OCI-LY7 (cell line): Measurements from ENCODE around the gene TNS1. TPM values are rescaled to one million over a fixed set of nuclear protein-coding genes. Genes with fewer than 3 reads are reported as not detected.

ENCODE experiments used
- BruUV-seq: library from RNA; stranded (reverse); fragments of 400-500 nt; replicated peaks from 2 replicates; lab custom pipeline; 2021; lab: Mats Ljungman, UMichigan
- CTCF ChIA-PET: fragments of 300-600 bp; sonication (Branson Sonifier 250); formaldehyde crosslinking; loops from one replicate; lab custom pipeline; 2022; ENCODE audit warnings: antibody characterized with exemption; ENCODE audit not compliant: unreplicated experiment; lab: Charles Lee
- POLR2A ChIA-PET: fragments of 300-600 bp; sonication (Branson Sonifier 250); formaldehyde crosslinking; loops from one replicate; lab custom pipeline; 2022; ENCODE audit warnings: antibody characterized with exemption; lab: Charles Lee
- DNase-seq: peaks from one replicate; pipeline ENCODE4 v3.0.0-alpha.2; 2015; ENCODE audit warnings: low spot score
- H2AFZ ChIP-seq: fragments of 200-600 bp; sonication (generic), shearing (Covaris generic); 2 replicates; pipeline ENCODE4 v1.6.1; 2014; ENCODE audit warnings: mild to moderate bottlenecking, antibody characterized with exemption, low read length, moderate library complexity
- H3K27ac ChIP-seq: fragments of 200-600 bp; sonication (generic); 2 replicates; pipeline ENCODE4 v1.5.1; 2014; ENCODE audit warnings: mixed run types, low read depth, mild to moderate bottlenecking, moderate library complexity, low read length, inconsistent platforms; ENCODE audit not compliant: poor library complexity, severe bottlenecking
- H3K36me3 ChIP-seq: fragments of 200-600 bp; sonication (generic); 2 replicates; pipeline ENCODE4 v1.6.1; 2014; ENCODE audit warnings: mild to moderate bottlenecking, antibody characterized with exemption, low read length, moderate library complexity, mixed read lengths; ENCODE audit not compliant: insufficient read depth
- H3K4me1 ChIP-seq: fragments of 200-600 bp; sonication (generic); 2 replicates; pipeline ENCODE4 v1.5.1; 2014; ENCODE audit warnings: mild to moderate bottlenecking, low read length; ENCODE audit not compliant: insufficient read depth, poor library complexity, severe bottlenecking
- H3K4me2 ChIP-seq: fragments of 200-600 bp; sonication (generic); 2 replicates; pipeline ENCODE4 v1.6.1; 2014; ENCODE audit warnings: mild to moderate bottlenecking, low read length
- H3K4me3 ChIP-seq: fragments of 200-600 bp; sonication (generic); 2 replicates; pipeline ENCODE4 v1.5.1; 2014; ENCODE audit warnings: mild to moderate bottlenecking, low read depth, low read length; ENCODE audit not compliant: poor library complexity, severe bottlenecking
- H3K79me2 ChIP-seq: fragments of 200-600 bp; sonication (generic); 2 replicates; pipeline ENCODE4 v1.6.1; 2016; ENCODE audit warnings: low read depth, mild to moderate bottlenecking, low read length, moderate library complexity, mixed read lengths; ENCODE audit not compliant: insufficient read depth
- H3K9me2 ChIP-seq: fragments of 200-600 bp; sonication (generic); 2 replicates; pipeline ENCODE4 v1.6.1; 2016; ENCODE audit warnings: mild to moderate bottlenecking, low read length, mixed read lengths; ENCODE audit not compliant: insufficient read depth
- H3K9me3 ChIP-seq: fragments of 200-600 bp; sonication (generic); 2 replicates; pipeline ENCODE4 v1.6.1; 2014; ENCODE audit warnings: mild to moderate bottlenecking, mixed run types, low read length, mixed read lengths
- H4K20me1 ChIP-seq: fragments of 200-600 bp; sonication (generic); 2 replicates; pipeline ENCODE4 v1.6.1; 2014; ENCODE audit warnings: mild to moderate bottlenecking, antibody characterized with exemption, low read length, moderate library complexity, mixed read lengths; ENCODE audit not compliant: insufficient read depth
- EZH2phosphoT487 ChIP-seq: fragments of 200-600 bp; sonication (generic); IDR thresholded peaks from 2 replicates; pipeline ENCODE4 v1.6.1; 2018; ENCODE audit warnings: low read depth, borderline replicate concordance, mild to moderate bottlenecking, mixed run types, antibody characterized with exemption, low read length, moderate library complexity, mixed read lengths
- intact Hi-C: fragments of 100-400 bp; cut with micrococcal nuclease; formaldehyde crosslinking; loops from one replicate; pipeline ENCODE4 v1.10.0; 2022; ENCODE audit not compliant: unreplicated experiment
- total RNA-seq, 2 experiments: library from RNA; depleted of rRNA in 1 of 2; stranded (reverse); fragments of >200 nt in 1 of 2; shearing (Covaris generic) in 1 of 2; gene quantifications; 2 replicates each; pipeline ENCODE4 v1.2.3, GENCODE V29; 2014 to 2022
- TF ChIP-seq, protein P1 (sequence below): fragments of 200-600 bp; sonication (generic); conservative IDR thresholded peaks from 2 replicates; pipeline ENCODE4 v1.5.1; 2014; ENCODE audit warnings: mild to moderate bottlenecking, antibody characterized with exemption, low read length, moderate library complexity, mixed read lengths

TNS1 gene
- total RNA-seq, 2 experiments from 2014 or later = not detected

DNA sequence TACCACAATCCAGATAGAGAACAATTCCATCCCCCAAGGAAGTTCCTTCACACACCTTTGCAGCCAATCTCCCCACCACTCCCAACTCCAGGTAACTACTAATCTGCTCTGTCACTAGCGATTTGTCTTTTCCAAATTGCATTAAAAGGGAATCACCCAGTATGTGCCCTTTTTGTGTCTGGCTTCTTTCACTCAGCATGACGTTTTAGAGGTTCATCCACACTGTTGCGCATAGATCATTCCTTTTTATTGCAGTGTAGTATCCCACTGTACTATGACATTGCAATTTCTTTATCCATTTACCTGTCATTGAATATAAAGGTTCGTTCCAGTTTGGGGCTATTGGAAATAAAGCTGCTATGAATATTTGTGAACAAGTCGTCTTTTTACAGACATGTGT, 31.6 kb downstream of the TNS1 start:
- Histone ChIP-seq H3K4me3 (no peak overlapping the region), H3K9me2 (no peaks in the 10 kb centered on the region), H3K27ac (no peak overlapping the region), H3K4me2 (no peak overlapping the region), H3K9me3 (no peaks in the 10 kb centered on the region), H2AFZ (no peak overlapping the region), H3K79me2 (no peaks in the 10 kb centered on the region), H3K4me1 (no peaks in the 10 kb centered on the region), H3K36me3 (no peaks in the 10 kb centered on the region), H4K20me1 (no peaks in the 10 kb centered on the region)
- BruUV-seq = no TSS peak
- ChIA-PET POLR2A (no interaction called here), CTCF (no interaction called here)
- TF ChIP-seq, protein P1, sequence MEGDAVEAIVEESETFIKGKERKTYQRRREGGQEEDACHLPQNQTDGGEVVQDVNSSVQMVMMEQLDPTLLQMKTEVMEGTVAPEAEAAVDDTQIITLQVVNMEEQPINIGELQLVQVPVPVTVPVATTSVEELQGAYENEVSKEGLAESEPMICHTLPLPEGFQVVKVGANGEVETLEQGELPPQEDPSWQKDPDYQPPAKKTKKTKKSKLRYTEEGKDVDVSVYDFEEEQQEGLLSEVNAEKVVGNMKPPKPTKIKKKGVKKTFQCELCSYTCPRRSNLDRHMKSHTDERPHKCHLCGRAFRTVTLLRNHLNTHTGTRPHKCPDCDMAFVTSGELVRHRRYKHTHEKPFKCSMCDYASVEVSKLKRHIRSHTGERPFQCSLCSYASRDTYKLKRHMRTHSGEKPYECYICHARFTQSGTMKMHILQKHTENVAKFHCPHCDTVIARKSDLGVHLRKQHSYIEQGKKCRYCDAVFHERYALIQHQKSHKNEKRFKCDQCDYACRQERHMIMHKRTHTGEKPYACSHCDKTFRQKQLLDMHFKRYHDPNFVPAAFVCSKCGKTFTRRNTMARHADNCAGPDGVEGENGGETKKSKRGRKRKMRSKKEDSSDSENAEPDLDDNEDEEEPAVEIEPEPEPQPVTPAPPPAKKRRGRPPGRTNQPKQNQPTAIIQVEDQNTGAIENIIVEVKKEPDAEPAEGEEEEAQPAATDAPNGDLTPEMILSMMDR = no peak
- TF ChIP-seq EZH2phosphoT487 = no peak
- intact Hi-C loops = no loop called here
- no peak for DNase-seq

DNA sequence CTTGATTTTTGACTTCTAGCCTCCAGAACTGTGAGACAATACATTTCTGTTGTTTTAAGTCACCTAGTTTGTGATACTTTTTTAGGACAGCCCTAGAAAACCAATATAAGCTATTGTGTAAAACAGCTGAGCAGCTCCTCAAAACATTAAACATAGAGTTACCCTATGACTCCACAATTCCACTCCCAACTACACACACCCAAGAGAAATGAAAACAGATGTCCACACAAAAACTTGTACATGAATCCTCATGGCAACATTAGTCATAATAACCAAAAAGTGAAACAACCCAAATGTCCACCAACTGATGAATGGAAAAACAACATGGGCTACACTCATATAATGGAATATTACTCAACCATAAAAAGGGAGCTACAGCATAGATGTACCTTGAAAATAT, 32.6 kb downstream of the TNS1 start:
- Histone ChIP-seq H3K36me3 (no peaks in the 10 kb centered on the region), H3K79me2 (no peaks in the 10 kb centered on the region), H3K9me3 (no peaks in the 10 kb centered on the region), H2AFZ (no peak overlapping the region), H3K4me3 (no peak overlapping the region), H3K27ac (no peak overlapping the region), H3K9me2 (no peaks in the 10 kb centered on the region), H3K4me2 (no peak overlapping the region), H4K20me1 (no peaks in the 10 kb centered on the region), H3K4me1 (no peaks in the 10 kb centered on the region)
- ChIA-PET CTCF (no interaction called here), POLR2A (no interaction called here)
- intact Hi-C loops = no loop called here
- TF ChIP-seq, protein P1 = no peak
- TF ChIP-seq EZH2phosphoT487 = no peak
- no TSS peak for BruUV-seq
- DNase-seq = no peak

DNA sequence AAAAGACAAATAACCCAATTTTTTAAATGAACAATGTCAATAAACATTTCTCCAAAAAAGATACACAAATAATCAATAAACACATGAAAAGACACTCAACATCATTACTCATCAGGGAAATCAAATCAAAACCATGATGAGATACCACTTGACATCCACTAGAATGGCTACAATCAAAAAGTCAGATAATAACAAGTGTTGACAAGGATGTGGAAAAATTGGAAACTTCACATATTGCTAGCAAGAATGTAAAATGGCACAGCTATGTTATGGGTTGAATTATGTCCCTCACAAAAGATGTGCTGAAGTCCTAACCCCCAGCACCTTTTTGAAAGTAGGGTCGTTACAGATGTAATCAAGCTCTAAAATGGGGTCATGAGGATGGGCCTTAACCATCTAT, 33.2 kb downstream of the TNS1 start:
- Histone ChIP-seq H3K9me3 (no peaks in the 10 kb centered on the region), H4K20me1 (no peaks in the 10 kb centered on the region), H3K9me2 (no peaks in the 10 kb centered on the region), H3K27ac (no peak overlapping the region), H3K4me2 (no peak overlapping the region), H3K79me2 (no peaks in the 10 kb centered on the region), H3K36me3 (no peaks in the 10 kb centered on the region), H3K4me1 (no peaks in the 10 kb centered on the region), H3K4me3 (no peak overlapping the region), H2AFZ (no peak overlapping the region)
- intact Hi-C loops = no loop called here
- ChIA-PET POLR2A (no interaction called here), CTCF (no interaction called here)
- TF ChIP-seq, protein P1 = no peak
- no peak for TF ChIP-seq EZH2phosphoT487
- no peak for DNase-seq
- no TSS peak for BruUV-seq
